ENCODE measurements around the gene FHIT.

Gene FHIT

GRCh38 chr3:60708191-60708975, 542.9 kb downstream of the FHIT start:
- H3K56ac ChIP-seq (ENCODE audit: low read length) = no peak overlapping the region
- no peak overlapping the region for H2BK15ac ChIP-seq (replicated peaks; ENCODE audit: low read depth)
- H2BK5ac ChIP-seq (ENCODE audit: low read length) = no peak overlapping the region
- H4K5ac ChIP-seq (ENCODE audit: low read length) = no peak overlapping the region
- DNase-seq = no peak
- WGBS (ENCODE audit: extremely low coverage, insufficient coverage, low lambda C conversion rate) = no CpG with 5 or more reads among the region's 1 CpG
- H3K4me3 ChIP-seq (ENCODE audit: low read length) = no peak overlapping the region
- no peak overlapping the region for H4K8ac ChIP-seq (ENCODE audit: low read depth, low read length)
- no peak overlapping the region for H2BK120ac ChIP-seq (ENCODE audit: low read depth, low read length)
- H3K79me2 ChIP-seq (ENCODE audit: control insufficient read depth, insufficient read depth, low read length) = no peaks in the 10 kb centered on the region
- H2AK5ac ChIP-seq (ENCODE audit: low read length) = no peak overlapping the region
- no peaks in the 10 kb centered on the region for H3K36me3 ChIP-seq (ENCODE audit: control insufficient read depth, insufficient read depth, low read length)
- no peaks in the 10 kb centered on the region for H3K27me3 ChIP-seq (ENCODE audit: insufficient read depth, low read length, poor library complexity)
- no peak overlapping the region for H3K18ac ChIP-seq (ENCODE audit: low read length)
- no peak overlapping the region for H3K4me2 ChIP-seq (ENCODE audit: low read length)
- no peak overlapping the region for H3K4ac ChIP-seq (ENCODE audit: low read depth, low read length)
- H3K79me1 ChIP-seq (ENCODE audit: low read length) = no peaks in the 10 kb centered on the region
- H3K23ac ChIP-seq (ENCODE audit: low read length) = no peak overlapping the region
- H3K4me1 ChIP-seq (ENCODE audit: control insufficient read depth, low read depth, low read length) = no peaks in the 10 kb centered on the region
- H3K27ac ChIP-seq (ENCODE audit: low read depth, low read length) = no peak overlapping the region
- no peak overlapping the region for H3K9ac ChIP-seq (ENCODE audit: low read length)

- Histone ChIP-seq H3K4me2 (ENCODE audit: low read length) (no peak overlapping the region), H2AK5ac (ENCODE audit: low read length) (no peak overlapping the region), H3K4ac (ENCODE audit: low read depth, low read length) (no peak overlapping the region), H3K23ac (ENCODE audit: low read length) (no peak overlapping the region), H4K5ac (ENCODE audit: low read length) (no peak overlapping the region), H2BK15ac (replicated peaks; ENCODE audit: low read depth) (no peak overlapping the region), H3K56ac (ENCODE audit: low read length) (no peak overlapping the region), H3K4me1 (ENCODE audit: control insufficient read depth, low read depth, low read length) (no peaks in the 10 kb centered on the region), H3K9ac (ENCODE audit: low read length) (no peak overlapping the region), H3K4me3 (ENCODE audit: low read length) (no peak overlapping the region), H3K27me3 (ENCODE audit: insufficient read depth, low read length, poor library complexity) (no peaks in the 10 kb centered on the region), H3K36me3 (ENCODE audit: control insufficient read depth, insufficient read depth, low read length) (no peaks in the 10 kb centered on the region), H2BK5ac (ENCODE audit: low read length) (no peak overlapping the region), H2BK120ac (ENCODE audit: low read depth, low read length) (no peak overlapping the region), H3K27ac (ENCODE audit: low read depth, low read length) (no peak overlapping the region), H3K79me1 (ENCODE audit: low read length) (no peaks in the 10 kb centered on the region), H4K8ac (ENCODE audit: low read depth, low read length) (no peak overlapping the region), H3K18ac (ENCODE audit: low read length) (no peak overlapping the region), H3K79me2 (ENCODE audit: control insufficient read depth, insufficient read depth, low read length) (no peaks in the 10 kb centered on the region)
- DNase-seq = no peak
- WGBS (ENCODE audit: extremely low coverage, insufficient coverage, low lambda C conversion rate) = no CpG with 5 or more reads among the region's 2 CpGs
These were observed 543.7 kb downstream of the FHIT start for GRCh38 chr3:60707452-60708020.

GRCh38 chr3:60703956-60704736, 547.1 kb downstream of the FHIT start:
- Histone ChIP-seq H2BK120ac (ENCODE audit: low read depth, low read length) (no peak overlapping the region), H3K23ac (ENCODE audit: low read length) (no peak overlapping the region), H2BK15ac (replicated peaks; ENCODE audit: low read depth) (no peak overlapping the region), H2BK5ac (ENCODE audit: low read length) (no peak overlapping the region), H2AK5ac (ENCODE audit: low read length) (no peak overlapping the region), H3K4me1 (ENCODE audit: control insufficient read depth, low read depth, low read length) (no peaks in the 10 kb centered on the region), H4K8ac (ENCODE audit: low read depth, low read length) (no peak overlapping the region), H3K9ac (ENCODE audit: low read length) (no peak overlapping the region), H3K4ac (ENCODE audit: low read depth, low read length) (no peak overlapping the region), H4K5ac (ENCODE audit: low read length) (no peak overlapping the region), H3K18ac (ENCODE audit: low read length) (no peak overlapping the region), H3K4me3 (ENCODE audit: low read length) (no peak overlapping the region), H3K27ac (ENCODE audit: low read depth, low read length) (no peak overlapping the region), H3K79me1 (ENCODE audit: low read length) (no peaks in the 10 kb centered on the region), H3K56ac (ENCODE audit: low read length) (no peak overlapping the region), H3K4me2 (ENCODE audit: low read length) (no peak overlapping the region), H3K36me3 (ENCODE audit: control insufficient read depth, insufficient read depth, low read length) (no peaks in the 10 kb centered on the region), H3K27me3 (ENCODE audit: insufficient read depth, low read length, poor library complexity) (no peaks in the 10 kb centered on the region), H3K79me2 (ENCODE audit: control insufficient read depth, insufficient read depth, low read length) (no peaks in the 10 kb centered on the region)
- no peak for DNase-seq
- WGBS (ENCODE audit: extremely low coverage, insufficient coverage, low lambda C conversion rate) = no CpG with 5 or more reads among the region's 3 CpGs

GRCh38 chr3:60703008-60703407, 548.2 kb downstream of the FHIT start:
- H3K4me2 ChIP-seq (ENCODE audit: low read length) = no peak overlapping the region
- H3K36me3 ChIP-seq (ENCODE audit: control insufficient read depth, insufficient read depth, low read length) = no peaks in the 10 kb centered on the region
- H3K56ac ChIP-seq (ENCODE audit: low read length) = no peak overlapping the region
- H3K23ac ChIP-seq (ENCODE audit: low read length) = no peak overlapping the region
- H2BK15ac ChIP-seq (replicated peaks; ENCODE audit: low read depth) = no peak overlapping the region
- H3K4me3 ChIP-seq (ENCODE audit: low read length) = no peak overlapping the region
- H3K79me2 ChIP-seq (ENCODE audit: control insufficient read depth, insufficient read depth, low read length) = no peaks in the 10 kb centered on the region
- no peak overlapping the region for H3K9ac ChIP-seq (ENCODE audit: low read length)
- no peak overlapping the region for H3K4ac ChIP-seq (ENCODE audit: low read depth, low read length)
- H2AK5ac ChIP-seq (ENCODE audit: low read length) = no peak overlapping the region
- H3K18ac ChIP-seq (ENCODE audit: low read length) = no peak overlapping the region
- H4K5ac ChIP-seq (ENCODE audit: low read length) = no peak overlapping the region
- no peaks in the 10 kb centered on the region for H3K4me1 ChIP-seq (ENCODE audit: control insufficient read depth, low read depth, low read length)
- no CpG with 5 or more reads among the region's 3 CpGs for WGBS (ENCODE audit: extremely low coverage, insufficient coverage, low lambda C conversion rate)
- no peak overlapping the region for H2BK5ac ChIP-seq (ENCODE audit: low read length)
- no peak overlapping the region for H2BK120ac ChIP-seq (ENCODE audit: low read depth, low read length)
- DNase-seq = no peak
- H3K79me1 ChIP-seq (ENCODE audit: low read length) = no peaks in the 10 kb centered on the region
- H4K8ac ChIP-seq (ENCODE audit: low read depth, low read length) = no peak overlapping the region
- H3K27ac ChIP-seq (ENCODE audit: low read depth, low read length) = no peak overlapping the region
- no peaks in the 10 kb centered on the region for H3K27me3 ChIP-seq (ENCODE audit: insufficient read depth, low read length, poor library complexity)

GRCh38 chr3:60698117-60698516, 553.1 kb downstream of the FHIT start:
- H3K4me3 ChIP-seq (ENCODE audit: low read length) = no peak overlapping the region
- H3K56ac ChIP-seq (ENCODE audit: low read length) = no peak overlapping the region
- no peak overlapping the region for H3K4ac ChIP-seq (ENCODE audit: low read depth, low read length)
- no peak overlapping the region for H3K23ac ChIP-seq (ENCODE audit: low read length)
- H3K79me2 ChIP-seq (ENCODE audit: control insufficient read depth, insufficient read depth, low read length) = no peaks in the 10 kb centered on the region
- no peaks in the 10 kb centered on the region for H3K4me1 ChIP-seq (ENCODE audit: control insufficient read depth, low read depth, low read length)
- H3K18ac ChIP-seq (ENCODE audit: low read length) = no peak overlapping the region
- H3K79me1 ChIP-seq (ENCODE audit: low read length) = no peaks in the 10 kb centered on the region
- no peak overlapping the region for H3K27ac ChIP-seq (ENCODE audit: low read depth, low read length)
- H3K9ac ChIP-seq (ENCODE audit: low read length) = no peak overlapping the region
- no peak overlapping the region for H3K4me2 ChIP-seq (ENCODE audit: low read length)
- DNase-seq = no peak
- no peak overlapping the region for H2BK15ac ChIP-seq (replicated peaks; ENCODE audit: low read depth)
- no peak overlapping the region for H2BK120ac ChIP-seq (ENCODE audit: low read depth, low read length)
- no CpG with 5 or more reads among the region's 3 CpGs for WGBS (ENCODE audit: extremely low coverage, insufficient coverage, low lambda C conversion rate)
- no peak overlapping the region for H4K5ac ChIP-seq (ENCODE audit: low read length)
- H3K36me3 ChIP-seq (ENCODE audit: control insufficient read depth, insufficient read depth, low read length) = no peaks in the 10 kb centered on the region
- H4K8ac ChIP-seq (ENCODE audit: low read depth, low read length) = no peak overlapping the region
- H2BK5ac ChIP-seq (ENCODE audit: low read length) = no peak overlapping the region
- no peak overlapping the region for H2AK5ac ChIP-seq (ENCODE audit: low read length)
- H3K27me3 ChIP-seq (ENCODE audit: insufficient read depth, low read length, poor library complexity) = no peaks in the 10 kb centered on the region
